ENCODE data around the gene PLXDC1.
"Not testable (repeated sequence)": the region's sequence is repeated elsewhere in the genome, so short reads cannot be mapped to it uniquely, and the experiment has no call there.

Gene PLXDC1

GRCh38 chr17:39123627-39124026, 27.8 kb downstream of the PLXDC1 start:
- no peak overlapping the region for H3K4me3 ChIP-seq (ENCODE audit: low read length)
- no peaks in the 10 kb centered on the region for H3K4me1 ChIP-seq (ENCODE audit: insufficient read depth, low read length)
- no peak overlapping the region for H2AFZ ChIP-seq (ENCODE audit: low read depth, low read length)

GRCh38 chr17:39122991-39123390, 28.4 kb downstream of the PLXDC1 start:
- no peaks in the 10 kb centered on the region for H3K27me3 ChIP-seq (ENCODE audit: insufficient read depth, low read length)
- no peaks in the 10 kb centered on the region for H3K36me3 ChIP-seq (ENCODE audit: insufficient read depth, low read length)
- no peaks in the 10 kb centered on the region for H3K4me1 ChIP-seq (ENCODE audit: insufficient read depth, low read length)
- no peaks in the 10 kb centered on the region for H3K9me3 ChIP-seq (ENCODE audit: low read length)
- H3K4me3 ChIP-seq (ENCODE audit: low read length): no peak overlapping the region
- H2AFZ ChIP-seq (ENCODE audit: low read depth, low read length): no peak overlapping the region

More at GRCh38 chr17:39123627-39124026, 27.8 kb downstream of the PLXDC1 start:
- H3K27me3 ChIP-seq (ENCODE audit: insufficient read depth, low read length): no peaks in the 10 kb centered on the region
- H3K9me3 ChIP-seq (ENCODE audit: low read length): no peaks in the 10 kb centered on the region
- no peaks in the 10 kb centered on the region for H3K36me3 ChIP-seq (ENCODE audit: insufficient read depth, low read length)

GRCh38 chr17:39121919-39122318, 29.5 kb downstream of the PLXDC1 start:
- not testable (repeated sequence) for H3K4me3 ChIP-seq (ENCODE audit: low read length); H2AFZ ChIP-seq (ENCODE audit: low read depth, low read length); H3K9me3 ChIP-seq (ENCODE audit: low read length); H3K36me3 ChIP-seq (ENCODE audit: insufficient read depth, low read length); H3K4me1 ChIP-seq (ENCODE audit: insufficient read depth, low read length); H3K27me3 ChIP-seq (ENCODE audit: insufficient read depth, low read length)

- Histone ChIP-seq H3K4me1 (ENCODE audit: insufficient read depth, low read length) (no peaks in the 10 kb centered on the region), H3K4me3 (ENCODE audit: low read length) (no peak overlapping the region), H3K27me3 (ENCODE audit: insufficient read depth, low read length) (no peaks in the 10 kb centered on the region), H3K36me3 (ENCODE audit: insufficient read depth, low read length) (no peaks in the 10 kb centered on the region), H3K9me3 (ENCODE audit: low read length) (no peaks in the 10 kb centered on the region), H2AFZ (ENCODE audit: low read depth, low read length) (no peak overlapping the region)
Observed at GRCh38 chr17:39118674-39119419, 32.6 kb downstream of the PLXDC1 start.

GRCh38 chr17:39116224-39116623, 35.2 kb downstream of the PLXDC1 start:
- no peak overlapping the region for H3K4me3 ChIP-seq (ENCODE audit: low read length)
- no peaks in the 10 kb centered on the region for H3K4me1 ChIP-seq (ENCODE audit: insufficient read depth, low read length)
- no peaks in the 10 kb centered on the region for H3K27me3 ChIP-seq (ENCODE audit: insufficient read depth, low read length)
- no peak overlapping the region for H2AFZ ChIP-seq (ENCODE audit: low read depth, low read length)
- no peaks in the 10 kb centered on the region for H3K9me3 ChIP-seq (ENCODE audit: low read length)
- no peaks in the 10 kb centered on the region for H3K36me3 ChIP-seq (ENCODE audit: insufficient read depth, low read length)

GRCh38 chr17:39115135-39115534, 36.3 kb downstream of the PLXDC1 start:
- no peak overlapping the region for H3K4me3 ChIP-seq (ENCODE audit: low read length)
- H3K9me3 ChIP-seq (ENCODE audit: low read length): no peaks in the 10 kb centered on the region
- no peaks in the 10 kb centered on the region for H3K4me1 ChIP-seq (ENCODE audit: insufficient read depth, low read length)
- H2AFZ ChIP-seq (ENCODE audit: low read depth, low read length): no peak overlapping the region
- H3K27me3 ChIP-seq (ENCODE audit: insufficient read depth, low read length): no peaks in the 10 kb centered on the region
- H3K36me3 ChIP-seq (ENCODE audit: insufficient read depth, low read length): no peaks in the 10 kb centered on the region

GRCh38 chr17:39114723-39115122, 36.7 kb downstream of the PLXDC1 start:
- H3K4me1 ChIP-seq (ENCODE audit: insufficient read depth, low read length): no peaks in the 10 kb centered on the region
- no peak overlapping the region for H2AFZ ChIP-seq (ENCODE audit: low read depth, low read length)
- no peaks in the 10 kb centered on the region for H3K27me3 ChIP-seq (ENCODE audit: insufficient read depth, low read length)
- H3K4me3 ChIP-seq (ENCODE audit: low read length): no peak overlapping the region
- no peaks in the 10 kb centered on the region for H3K9me3 ChIP-seq (ENCODE audit: low read length)
- H3K36me3 ChIP-seq (ENCODE audit: insufficient read depth, low read length): no peaks in the 10 kb centered on the region

- no peak overlapping the region for H2AFZ ChIP-seq (ENCODE audit: low read depth, low read length)
- H3K27me3 ChIP-seq (ENCODE audit: insufficient read depth, low read length): no peaks in the 10 kb centered on the region
- no peaks in the 10 kb centered on the region for H3K36me3 ChIP-seq (ENCODE audit: insufficient read depth, low read length)
- no peak overlapping the region for H3K4me3 ChIP-seq (ENCODE audit: low read length)
- H3K9me3 ChIP-seq (ENCODE audit: low read length): no peaks in the 10 kb centered on the region
- H3K4me1 ChIP-seq (ENCODE audit: insufficient read depth, low read length): no peaks in the 10 kb centered on the region
Observed at GRCh38 chr17:39113871-39114270, 37.6 kb downstream of the PLXDC1 start.

GRCh38 chr17:39110435-39111136, 40.9 kb downstream of the PLXDC1 start:
- H2AFZ ChIP-seq (ENCODE audit: low read depth, low read length): no peak overlapping the region

GRCh38 chr17:39108461-39109375, 42.7 kb downstream of the PLXDC1 start:
- Histone ChIP-seq H2AFZ (ENCODE audit: low read depth, low read length) (no peak overlapping the region), H3K4me3 (ENCODE audit: low read length) (no peak overlapping the region), H3K36me3 (ENCODE audit: insufficient read depth, low read length) (no peaks in the 10 kb centered on the region), H3K27me3 (ENCODE audit: insufficient read depth, low read length) (peaks cover 7% of the 10 kb centered on the region), H3K9me3 (ENCODE audit: low read length) (no peaks in the 10 kb centered on the region), H3K4me1 (ENCODE audit: insufficient read depth, low read length) (peaks cover 3% of the 10 kb centered on the region)

More at GRCh38 chr17:39110435-39111136, 40.9 kb downstream of the PLXDC1 start:
- Histone ChIP-seq H3K4me1 (ENCODE audit: insufficient read depth, low read length) (peaks cover 3% of the 10 kb centered on the region), H3K4me3 (ENCODE audit: low read length) (no peak overlapping the region), H3K9me3 (ENCODE audit: low read length) (no peaks in the 10 kb centered on the region), H3K36me3 (ENCODE audit: insufficient read depth, low read length) (no peaks in the 10 kb centered on the region), H3K27me3 (ENCODE audit: insufficient read depth, low read length) (peaks cover 2% of the 10 kb centered on the region)

- Histone ChIP-seq H3K36me3 (ENCODE audit: insufficient read depth, low read length) (no peaks in the 10 kb centered on the region), H3K4me3 (ENCODE audit: low read length) (no peak overlapping the region), H3K27me3 (ENCODE audit: insufficient read depth, low read length) (peaks cover 7% of the 10 kb centered on the region), H3K9me3 (ENCODE audit: low read length) (no peaks in the 10 kb centered on the region), H2AFZ (ENCODE audit: low read depth, low read length) (no peak overlapping the region), H3K4me1 (ENCODE audit: insufficient read depth, low read length) (peaks cover 3% of the 10 kb centered on the region)
Observed at GRCh38 chr17:39107973-39108372, 43.5 kb downstream of the PLXDC1 start.

- Histone ChIP-seq H3K27me3 (ENCODE audit: insufficient read depth, low read length) (peaks cover 7% of the 10 kb centered on the region), H3K4me1 (ENCODE audit: insufficient read depth, low read length) (peaks cover 3% of the 10 kb centered on the region), H3K9me3 (ENCODE audit: low read length) (no peaks in the 10 kb centered on the region), H3K36me3 (ENCODE audit: insufficient read depth, low read length) (no peaks in the 10 kb centered on the region), H2AFZ (ENCODE audit: low read depth, low read length) (no peak overlapping the region), H3K4me3 (ENCODE audit: low read length) (no peak overlapping the region)
Observed at GRCh38 chr17:39107155-39107554, 44.3 kb downstream of the PLXDC1 start.

- Histone ChIP-seq H3K36me3 (ENCODE audit: insufficient read depth, low read length) (no peaks in the 10 kb centered on the region), H3K27me3 (ENCODE audit: insufficient read depth, low read length) (peaks cover 7% of the 10 kb centered on the region), H2AFZ (ENCODE audit: low read depth, low read length) (no peak overlapping the region)
Observed at GRCh38 chr17:39105705-39106104, 45.7 kb downstream of the PLXDC1 start.

More at GRCh38 chr17:39105705-39106104, 45.7 kb downstream of the PLXDC1 start:
- no peaks in the 10 kb centered on the region for H3K9me3 ChIP-seq (ENCODE audit: low read length)
- H3K4me1 ChIP-seq (ENCODE audit: insufficient read depth, low read length): peaks cover 3% of the 10 kb centered on the region
- no peak overlapping the region for H3K4me3 ChIP-seq (ENCODE audit: low read length)

All from neuron (in vitro differentiated cells).